ENCODE measurements around the gene BPNT1. TPM values are rescaled to one million over a fixed set of nuclear protein-coding genes. Genes with fewer than 3 reads are reported as not detected.

Gene BPNT1
- polyA plus RNA-seq, 1 donor from 2014 or later = 47.2 TPM

DNA sequence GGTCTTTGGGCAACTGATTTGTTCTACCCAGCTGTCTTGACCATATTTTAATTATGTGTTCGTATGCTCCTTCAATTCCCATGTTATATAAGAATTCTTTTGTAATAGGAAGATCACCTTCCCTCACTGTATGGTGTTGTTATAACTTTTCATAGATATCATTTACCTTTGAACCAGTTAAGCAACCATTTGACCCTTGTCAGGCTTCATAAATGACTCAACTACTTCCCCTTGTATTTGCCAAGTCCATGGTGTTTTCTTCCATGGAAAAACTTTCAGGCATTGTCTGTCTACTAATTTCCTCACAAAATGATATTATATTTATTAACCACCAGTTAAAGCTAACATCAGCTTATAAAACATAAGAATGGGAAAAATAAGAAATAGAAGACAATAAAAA, 5.1 kb downstream of the BPNT1 start:
- Histone ChIP-seq H3K4me3 (ENCODE audit: low read length) (no peak overlapping the region), H2AFZ (ENCODE audit: low read depth, low read length) (no peak overlapping the region), H3K4me2 (ENCODE audit: low read length) (no peak overlapping the region), H3K9ac (ENCODE audit: low read length) (no peak overlapping the region), H3K36me3 (ENCODE audit: insufficient read depth, low read length) (no peaks in the 10 kb centered on the region), H4K20me1 (ENCODE audit: insufficient read depth) (no peaks in the 10 kb centered on the region), H3K9me3 (ENCODE audit: low read length) (no peaks in the 10 kb centered on the region), H3K9me2 (ENCODE audit: insufficient read depth, low read length) (no peaks in the 10 kb centered on the region), H3K27ac (ENCODE audit: low read length) (no peak overlapping the region), H3K79me2 (replicated peaks; ENCODE audit: insufficient read depth, low read length) (peaks cover 6% of the 10 kb centered on the region), H3K27me3 (ENCODE audit: insufficient read depth, low read depth, low read length) (no peaks in the 10 kb centered on the region), H3F3A (ENCODE audit: insufficient read depth, low read length, poor library complexity, severe bottlenecking) (no peaks in the 10 kb centered on the region)
- TF ChIP-seq POLR2AphosphoS5 (IDR thresholded peaks at IDR 0.05) (no peak), SMC3 (conservative IDR thresholded peaks at IDR 0.05; ENCODE audit: poor library complexity) (no peak), RAD21 (conservative IDR thresholded peaks at IDR 0.05) (no peak), CTCF (IDR thresholded peaks at IDR 0.05; ENCODE audit: poor library complexity, severe bottlenecking) (no peak), MXI1 (conservative IDR thresholded peaks at IDR 0.05; ENCODE audit: poor library complexity, severe bottlenecking) (no peak), EP300 (conservative IDR thresholded peaks at IDR 0.05; ENCODE audit: poor library complexity, severe bottlenecking) (no peak), EZH2 (IDR thresholded peaks at IDR 0.05; ENCODE audit: borderline replicate concordance, insufficient read depth, low read length, poor library complexity, severe bottlenecking) (no peak), TAF1 (IDR thresholded peaks at IDR 0.05; ENCODE audit: low read depth) (no peak)
- TF ChIP-seq, protein P1, sequence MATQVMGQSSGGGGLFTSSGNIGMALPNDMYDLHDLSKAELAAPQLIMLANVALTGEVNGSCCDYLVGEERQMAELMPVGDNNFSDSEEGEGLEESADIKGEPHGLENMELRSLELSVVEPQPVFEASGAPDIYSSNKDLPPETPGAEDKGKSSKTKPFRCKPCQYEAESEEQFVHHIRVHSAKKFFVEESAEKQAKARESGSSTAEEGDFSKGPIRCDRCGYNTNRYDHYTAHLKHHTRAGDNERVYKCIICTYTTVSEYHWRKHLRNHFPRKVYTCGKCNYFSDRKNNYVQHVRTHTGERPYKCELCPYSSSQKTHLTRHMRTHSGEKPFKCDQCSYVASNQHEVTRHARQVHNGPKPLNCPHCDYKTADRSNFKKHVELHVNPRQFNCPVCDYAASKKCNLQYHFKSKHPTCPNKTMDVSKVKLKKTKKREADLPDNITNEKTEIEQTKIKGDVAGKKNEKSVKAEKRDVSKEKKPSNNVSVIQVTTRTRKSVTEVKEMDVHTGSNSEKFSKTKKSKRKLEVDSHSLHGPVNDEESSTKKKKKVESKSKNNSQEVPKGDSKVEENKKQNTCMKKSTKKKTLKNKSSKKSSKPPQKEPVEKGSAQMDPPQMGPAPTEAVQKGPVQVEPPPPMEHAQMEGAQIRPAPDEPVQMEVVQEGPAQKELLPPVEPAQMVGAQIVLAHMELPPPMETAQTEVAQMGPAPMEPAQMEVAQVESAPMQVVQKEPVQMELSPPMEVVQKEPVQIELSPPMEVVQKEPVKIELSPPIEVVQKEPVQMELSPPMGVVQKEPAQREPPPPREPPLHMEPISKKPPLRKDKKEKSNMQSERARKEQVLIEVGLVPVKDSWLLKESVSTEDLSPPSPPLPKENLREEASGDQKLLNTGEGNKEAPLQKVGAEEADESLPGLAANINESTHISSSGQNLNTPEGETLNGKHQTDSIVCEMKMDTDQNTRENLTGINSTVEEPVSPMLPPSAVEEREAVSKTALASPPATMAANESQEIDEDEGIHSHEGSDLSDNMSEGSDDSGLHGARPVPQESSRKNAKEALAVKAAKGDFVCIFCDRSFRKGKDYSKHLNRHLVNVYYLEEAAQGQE (IDR thresholded peaks at IDR 0.05; ENCODE audit: borderline replicate concordance) = no peak

- Histone ChIP-seq H3F3A (ENCODE audit: insufficient read depth, low read length, poor library complexity, severe bottlenecking) (no peaks in the 10 kb centered on the region), H3K9me2 (ENCODE audit: insufficient read depth, low read length) (no peaks in the 10 kb centered on the region), H3K9ac (ENCODE audit: low read length) (no peak overlapping the region), H3K4me2 (ENCODE audit: low read length) (no peak overlapping the region), H2AFZ (ENCODE audit: low read depth, low read length) (no peak overlapping the region), H3K4me3 (ENCODE audit: low read length) (no peak overlapping the region), H3K27me3 (ENCODE audit: insufficient read depth, low read depth, low read length) (no peaks in the 10 kb centered on the region), H3K9me3 (ENCODE audit: low read length) (no peaks in the 10 kb centered on the region), H3K79me2 (replicated peaks; ENCODE audit: insufficient read depth, low read length) (no peaks in the 10 kb centered on the region), H3K27ac (ENCODE audit: low read length) (no peak overlapping the region), H4K20me1 (ENCODE audit: insufficient read depth) (no peaks in the 10 kb centered on the region), H3K36me3 (ENCODE audit: insufficient read depth, low read length) (peaks cover 4% of the 10 kb centered on the region)
- TF ChIP-seq SMC3 (conservative IDR thresholded peaks at IDR 0.05; ENCODE audit: poor library complexity) (no peak), TAF1 (IDR thresholded peaks at IDR 0.05; ENCODE audit: low read depth) (no peak), RAD21 (conservative IDR thresholded peaks at IDR 0.05) (no peak), CTCF (IDR thresholded peaks at IDR 0.05; ENCODE audit: poor library complexity, severe bottlenecking) (no peak), EP300 (conservative IDR thresholded peaks at IDR 0.05; ENCODE audit: poor library complexity, severe bottlenecking) (no peak), POLR2AphosphoS5 (IDR thresholded peaks at IDR 0.05) (no peak), MXI1 (conservative IDR thresholded peaks at IDR 0.05; ENCODE audit: poor library complexity, severe bottlenecking) (no peak), EZH2 (IDR thresholded peaks at IDR 0.05; ENCODE audit: borderline replicate concordance, insufficient read depth, low read length, poor library complexity, severe bottlenecking) (no peak)
- TF ChIP-seq, protein P1 (IDR thresholded peaks at IDR 0.05; ENCODE audit: borderline replicate concordance) = no peak
Observed at GRCh38 chr1:220077887-220078286, 11.7 kb downstream of the BPNT1 start.

Data from neural cell (in vitro differentiated cells).